ENCODE results near the gene MIOX. TPM values are rescaled to one million over a fixed set of nuclear protein-coding genes. Genes with fewer than 3 reads are reported as not detected.

Gene MIOX
- total RNA-seq, 1 experiment from 2014 or later, result not detected

DNA sequence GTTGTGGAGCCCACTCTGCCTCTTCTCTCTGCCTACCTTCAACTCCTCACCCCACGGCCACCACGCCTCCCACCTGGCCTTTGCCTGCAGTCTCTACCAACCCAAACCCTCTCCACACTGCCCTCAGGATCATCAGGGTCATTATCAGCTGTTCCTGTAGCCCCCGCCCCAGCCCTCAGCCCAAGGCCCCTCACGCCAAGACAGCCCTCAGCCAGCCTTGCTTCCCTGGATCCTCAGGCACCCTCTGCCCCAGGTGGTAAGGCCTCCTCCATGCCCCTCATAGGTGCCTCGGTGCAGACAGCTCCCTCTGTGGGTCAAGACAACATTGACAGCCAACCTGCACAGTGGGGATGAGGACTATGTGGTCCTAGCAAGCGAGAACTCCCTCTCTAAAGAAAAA, 13.6 kb upstream of the MIOX start:
- no peak for DNase-seq (ENCODE audit: low read depth)

DNA sequence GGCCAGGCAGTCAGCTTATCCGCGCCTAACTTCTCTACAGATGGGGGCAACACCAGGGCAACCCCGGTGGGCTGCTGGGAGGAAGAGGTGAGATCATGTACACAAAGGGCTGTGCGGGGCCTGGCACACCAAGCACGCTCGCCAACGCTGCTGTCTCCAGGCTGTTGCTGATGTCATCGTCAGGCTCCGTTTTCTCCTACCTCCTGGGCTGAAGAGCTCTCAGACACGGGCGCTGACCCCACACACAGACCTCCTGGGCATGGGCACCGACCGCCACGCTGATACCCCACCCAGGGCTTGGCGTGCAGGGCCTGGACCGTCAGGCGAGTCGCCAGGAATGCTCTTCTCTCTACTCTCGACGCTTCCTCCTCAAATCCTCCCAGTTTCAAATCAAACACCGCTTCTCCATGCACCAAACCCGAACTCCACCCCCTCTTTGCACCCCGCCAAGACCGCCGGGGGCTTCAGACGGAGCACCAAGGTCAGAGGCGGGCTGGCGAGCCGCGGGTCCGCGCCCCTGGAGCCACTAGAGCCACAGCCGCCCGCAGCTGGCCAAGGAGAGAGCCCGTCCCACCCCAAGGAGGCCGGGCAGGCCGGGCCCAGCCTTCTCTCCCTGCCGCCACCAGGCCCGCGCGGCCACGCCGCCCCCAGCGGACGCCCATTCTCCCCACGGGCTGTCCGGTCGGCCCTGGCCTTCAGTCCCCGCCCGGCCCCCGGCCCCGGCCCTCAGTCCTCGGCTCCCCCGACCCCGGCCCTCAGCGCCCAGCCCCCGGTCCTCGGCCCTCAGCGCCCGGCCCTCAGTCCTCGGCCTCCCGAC, 12.6 kb upstream of the MIOX start:
- DNase-seq (ENCODE audit: low read depth), result peak; percentile 66

DNA sequence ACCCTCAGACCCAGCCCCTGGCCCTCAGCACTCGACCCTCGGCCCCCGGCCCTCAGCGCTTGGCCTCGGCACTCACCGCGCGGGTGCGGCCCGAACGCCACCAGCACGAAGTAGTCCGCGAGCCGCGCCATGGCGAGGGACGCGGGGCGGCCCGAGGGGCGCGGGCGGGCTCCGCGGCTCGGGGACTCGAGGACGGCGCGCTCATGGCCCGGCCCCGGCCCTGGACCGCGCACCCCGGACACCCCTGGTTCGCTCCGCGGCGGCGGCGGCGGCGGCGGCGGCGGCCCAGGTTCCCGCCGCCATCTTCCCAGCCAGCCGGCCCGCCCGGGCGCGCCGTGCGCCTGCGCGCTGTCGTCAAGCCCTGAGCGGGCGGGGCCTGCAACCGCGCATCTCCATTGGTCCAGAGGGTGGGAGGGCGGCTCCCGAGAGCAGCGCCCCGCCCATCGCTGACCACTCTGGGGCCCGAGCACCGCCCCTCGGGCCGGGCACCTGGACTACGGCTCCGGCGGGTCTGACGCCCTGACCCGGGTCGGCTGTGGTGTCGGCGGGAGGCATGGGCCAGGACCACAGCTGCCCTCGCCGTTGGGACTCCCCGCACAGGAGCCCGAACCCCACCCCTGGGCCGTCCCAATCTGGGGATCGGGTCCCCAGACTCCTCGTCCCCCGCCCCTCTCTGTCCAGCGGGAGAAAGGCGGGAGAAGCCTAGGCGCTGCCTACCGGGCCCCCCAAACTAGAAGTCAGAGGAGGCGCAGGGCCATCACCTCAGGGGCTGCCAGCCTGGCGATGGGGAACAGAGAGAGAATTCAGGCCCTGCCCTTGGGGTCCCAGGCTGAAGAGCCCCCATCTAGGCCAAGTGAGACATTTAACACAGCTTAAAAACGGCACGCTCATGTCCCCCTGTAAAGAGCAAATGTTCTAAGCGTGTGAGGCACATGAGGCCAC, 11.7 kb upstream of the MIOX start, which contains the start of gene SBF1:
SBF1 (minus strand) TSS at position 326 of the 942 bp plus-strand sequence; CDS start at position 131, 195 bp downstream.
- peak; percentile 94 for DNase-seq (ENCODE audit: low read depth)

DNA sequence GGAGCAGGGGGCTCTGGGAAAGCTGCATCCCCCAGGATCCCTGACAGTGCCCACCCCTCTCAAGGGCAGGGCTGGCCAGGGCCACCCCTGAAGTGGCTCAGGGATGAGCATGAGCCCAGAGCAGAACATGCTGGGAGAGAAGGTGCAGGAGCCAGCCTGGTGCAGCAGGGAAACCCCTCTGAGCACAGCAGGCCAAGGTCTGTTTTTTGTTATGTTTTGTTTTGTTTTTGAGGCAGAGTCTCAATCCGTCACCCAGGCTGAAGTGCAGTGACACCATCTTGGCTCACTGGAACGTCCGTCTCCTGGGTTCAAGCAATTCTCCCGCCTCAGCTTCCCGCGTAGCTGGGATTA, 11.0 kb upstream of the MIOX start:
- DNase-seq (ENCODE audit: low read depth), result no peak

DNA sequence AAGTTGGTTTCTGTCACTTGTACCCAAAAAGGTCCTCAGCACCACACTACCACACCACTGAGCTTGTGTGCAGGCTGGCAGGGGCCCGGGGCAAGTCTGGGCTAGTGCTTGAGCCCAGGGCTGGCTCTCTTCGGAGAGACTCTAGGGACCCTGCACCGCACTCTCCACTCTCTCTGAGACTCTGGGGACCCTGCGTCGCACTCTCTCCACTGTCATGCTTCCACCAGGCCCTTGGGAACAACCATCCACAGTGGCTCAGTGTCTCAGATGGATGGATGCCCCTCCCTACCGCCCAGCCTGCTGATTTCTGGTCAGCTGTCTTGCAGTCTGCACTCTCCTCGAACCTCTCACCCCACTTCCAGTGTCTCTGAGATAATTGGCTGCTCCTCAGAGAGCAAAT, 9.8 kb upstream of the MIOX start:
- DNase-seq (ENCODE audit: low read depth), result no peak

DNA sequence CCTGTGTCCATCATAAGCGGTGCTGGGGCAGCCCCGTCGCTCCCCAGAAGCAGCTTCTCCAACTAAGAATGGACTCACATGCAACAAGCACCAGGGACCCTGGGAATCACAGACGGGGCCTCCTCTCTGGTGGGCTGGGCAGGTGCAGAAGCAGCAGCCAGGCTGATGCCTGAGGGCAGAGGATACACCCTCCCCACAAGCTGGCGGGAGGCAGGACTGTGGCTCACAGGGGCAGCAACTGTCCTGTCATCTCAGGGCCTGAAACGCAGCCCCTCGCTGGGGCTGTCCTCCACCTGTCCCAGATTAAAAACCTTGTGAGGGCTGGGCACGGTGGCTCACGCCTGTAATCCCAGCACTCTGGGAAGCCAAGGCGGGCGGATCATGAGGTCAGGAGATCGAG, 8.7 kb upstream of the MIOX start:
- DNase-seq (ENCODE audit: low read depth), result no peak

DNA sequence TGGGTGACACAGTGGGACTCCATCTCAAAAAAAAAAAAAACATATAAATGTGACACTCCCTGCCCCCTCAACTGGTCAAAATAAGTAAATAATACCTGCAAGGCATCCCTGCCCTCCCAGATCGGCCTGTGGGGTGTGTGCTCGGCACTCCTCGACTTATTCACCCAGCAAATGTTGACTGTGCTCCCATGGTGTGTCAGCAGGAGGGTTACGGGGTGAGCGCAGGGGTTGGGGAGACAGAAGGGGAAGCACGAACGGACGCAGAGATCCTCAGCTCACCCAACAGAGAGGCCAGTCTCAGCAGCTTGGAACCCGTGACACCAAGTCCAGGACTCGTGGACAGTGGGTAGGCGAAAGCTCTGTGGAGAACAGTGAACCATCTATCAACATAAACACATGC, 6.9 kb upstream of the MIOX start:
- no peak for DNase-seq (ENCODE audit: low read depth)

DNA sequence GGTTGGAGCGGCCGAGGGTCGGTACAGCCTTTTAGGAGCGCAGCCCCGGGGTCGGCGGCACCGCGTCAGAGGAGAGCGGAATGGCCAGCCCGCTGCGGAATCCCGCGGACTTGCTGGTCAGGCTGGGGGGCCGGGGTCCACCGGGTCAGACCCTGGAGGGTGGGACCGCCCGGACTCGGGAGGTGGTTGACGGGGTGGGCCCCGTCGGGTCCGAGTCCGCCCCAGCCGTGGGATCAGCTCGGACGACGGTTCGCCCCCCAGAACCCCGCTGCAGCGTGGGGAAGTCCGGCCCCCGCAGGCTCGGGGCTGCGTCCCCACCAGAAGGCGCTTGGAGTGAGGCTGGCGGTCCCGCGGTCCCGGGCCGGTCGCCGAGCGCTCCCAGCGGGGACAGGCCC, 5.6 kb upstream of the MIOX start:
- DNase-seq (ENCODE audit: low read depth), result no peak

DNA sequence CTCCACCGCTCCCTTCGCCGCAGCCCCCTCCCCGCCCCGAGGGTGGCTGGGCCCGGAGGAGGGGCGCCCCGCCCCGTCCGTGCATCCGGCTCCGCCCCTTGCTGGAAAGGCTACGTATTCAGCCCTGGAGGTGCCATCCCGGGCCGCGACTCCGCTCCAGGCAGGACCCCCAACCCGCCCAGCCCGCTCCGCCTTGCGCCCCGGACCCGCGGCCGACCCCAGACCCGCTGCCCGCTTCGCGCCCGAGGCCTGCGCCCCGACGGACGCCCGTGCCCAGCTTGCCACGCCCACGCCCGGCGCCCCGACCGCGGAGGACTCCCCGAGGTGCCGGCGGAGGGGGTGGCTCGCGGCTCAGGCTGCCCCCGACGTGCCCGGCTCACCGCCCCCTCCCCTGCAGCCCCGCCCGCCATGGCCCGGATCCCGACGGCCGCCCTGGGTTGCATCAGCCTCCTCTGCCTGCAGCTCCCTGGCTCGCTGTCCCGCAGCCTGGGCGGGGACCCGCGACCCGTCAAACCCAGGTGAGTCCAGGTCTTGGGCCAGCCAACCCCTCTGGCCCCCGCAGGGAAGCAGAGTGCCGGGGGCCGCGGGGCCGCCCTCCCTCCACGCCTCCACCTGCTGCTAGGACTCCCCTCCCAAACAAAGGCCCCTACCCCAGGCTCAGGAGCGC, 5.1 kb upstream of the MIOX start, which contains the start of gene ADM2:
ADM2 (plus strand) TSS at position 104 of the 667 bp plus-strand sequence; CDS start at position 409, 305 bp downstream.
- no peak for DNase-seq (ENCODE audit: low read depth)

DNA sequence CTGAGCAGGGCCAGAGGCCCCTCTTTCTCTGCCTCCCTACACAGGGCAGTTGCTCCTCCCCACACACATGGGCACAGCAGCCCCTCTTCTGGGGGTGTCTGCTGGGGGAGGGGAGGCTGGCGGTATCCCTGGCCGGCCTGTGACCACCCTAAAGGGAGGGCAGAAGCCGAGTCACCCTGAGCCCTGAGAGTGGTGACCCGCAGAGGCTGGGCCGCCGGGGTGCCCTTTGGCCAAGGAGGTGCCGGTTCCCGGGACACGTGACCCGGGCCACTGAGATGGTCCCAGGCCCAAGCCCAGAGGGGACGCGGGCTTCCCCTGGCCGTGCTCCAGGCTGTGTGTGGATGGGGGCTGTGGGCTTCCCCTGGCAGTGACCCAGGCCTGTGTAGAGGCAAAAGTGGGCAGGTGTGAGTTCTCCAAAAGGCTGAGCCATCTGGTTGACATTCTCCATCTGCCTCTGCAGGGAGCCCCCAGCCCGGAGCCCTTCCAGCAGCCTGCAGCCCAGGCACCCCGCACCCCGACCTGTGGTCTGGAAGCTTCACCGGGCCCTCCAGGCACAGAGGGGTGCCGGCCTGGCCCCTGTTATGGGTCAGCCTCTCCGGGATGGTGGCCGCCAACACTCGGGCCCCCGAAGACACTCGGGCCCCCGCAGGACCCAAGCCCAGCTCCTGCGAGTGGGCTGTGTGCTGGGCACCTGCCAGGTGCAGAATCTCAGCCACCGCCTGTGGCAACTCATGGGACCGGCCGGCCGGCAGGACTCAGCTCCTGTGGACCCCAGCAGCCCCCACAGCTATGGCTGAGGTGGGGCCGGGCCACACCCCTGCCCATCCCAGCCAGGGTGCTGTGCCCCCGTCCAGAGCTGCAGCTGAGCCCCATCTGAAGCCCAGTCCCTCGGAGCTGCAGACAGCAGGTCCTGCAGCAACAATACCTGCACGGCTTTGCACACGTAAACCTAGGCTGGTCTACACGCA, 4.3 kb upstream of the MIOX start:
- DNase-seq (ENCODE audit: low read depth), result no peak

DNA sequence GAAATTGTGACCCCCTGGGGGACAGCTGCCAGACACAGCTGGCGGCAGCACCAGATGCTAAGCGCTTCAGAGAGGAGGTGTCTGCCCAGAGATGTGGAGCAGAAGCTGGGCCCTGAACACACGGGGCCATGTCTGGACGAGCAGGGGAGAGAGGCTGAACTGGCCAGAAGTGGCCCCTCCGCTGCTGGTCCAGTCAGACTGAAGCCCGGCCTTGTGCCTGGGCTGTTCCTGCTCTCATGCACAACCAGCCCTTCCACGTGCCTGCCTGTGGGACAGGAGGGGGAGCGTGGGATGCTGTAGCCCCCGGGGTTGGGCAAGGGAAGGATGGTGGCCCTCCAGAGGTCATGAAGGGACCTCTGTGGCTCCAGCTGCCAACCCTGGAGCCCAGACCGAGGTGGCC, 3.6 kb upstream of the MIOX start:
- DNase-seq (ENCODE audit: low read depth), result no peak

DNA sequence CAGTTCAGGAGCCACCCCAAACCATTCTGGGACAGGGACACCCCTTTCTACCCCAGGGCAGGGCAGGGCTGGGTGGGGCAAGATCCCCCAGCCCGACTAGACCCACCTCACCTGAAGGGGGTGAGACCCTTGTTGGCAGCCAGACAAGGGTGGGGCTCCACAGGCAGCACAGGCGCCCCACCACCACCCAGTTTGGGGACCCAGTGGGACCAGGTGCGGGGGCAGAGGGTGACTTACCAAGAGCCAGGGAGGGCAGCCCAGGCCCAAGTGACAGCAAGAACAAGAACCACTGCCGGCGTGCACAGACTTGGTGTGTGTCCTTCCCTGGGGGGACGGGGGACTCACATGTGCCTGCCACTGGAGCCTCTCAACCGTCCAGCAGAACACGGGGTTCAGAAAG, 3.1 kb upstream of the MIOX start:
- DNase-seq (ENCODE audit: low read depth), result no peak

DNA sequence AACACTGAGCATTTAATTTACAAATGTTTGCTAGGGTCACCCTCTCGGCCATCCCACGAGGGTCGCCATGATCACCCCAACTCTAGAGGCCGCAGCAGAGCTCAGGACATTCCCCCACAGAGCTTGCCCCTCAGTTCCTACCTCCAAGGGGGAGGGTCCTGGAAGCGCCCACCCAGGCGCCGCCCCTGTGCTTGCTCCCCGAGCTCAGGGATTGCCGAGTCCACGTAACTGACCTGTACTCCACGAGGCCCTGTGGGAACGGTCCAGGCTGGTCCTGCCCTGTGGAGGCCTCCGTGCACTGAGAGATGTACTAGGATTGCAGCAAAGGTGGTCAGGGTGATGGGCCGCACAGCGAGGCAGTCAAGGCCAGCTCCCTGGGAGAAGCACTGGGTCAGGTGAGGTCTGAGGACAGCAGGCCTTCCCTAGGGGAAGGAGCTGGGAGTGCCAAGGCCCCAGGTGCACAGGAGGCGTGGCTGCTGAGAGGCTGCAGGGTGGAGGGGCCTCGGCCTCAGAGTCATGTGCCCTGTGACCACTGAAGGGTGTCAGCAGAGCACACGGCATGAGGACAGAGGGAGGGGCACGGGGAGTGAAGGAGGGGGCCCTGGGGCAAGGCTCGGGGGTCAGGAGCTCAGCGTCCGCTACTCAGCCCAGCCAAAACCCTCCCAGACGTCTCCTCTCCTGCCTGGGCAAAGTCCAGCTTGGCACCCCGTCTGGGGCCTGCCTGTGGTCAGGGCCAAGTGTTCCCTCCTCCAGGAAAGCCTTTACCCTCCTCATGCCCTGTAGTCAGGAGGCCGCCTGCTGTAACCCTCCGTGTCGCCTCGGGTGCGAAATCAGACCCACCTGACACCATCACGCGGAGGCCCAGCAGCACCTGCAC, 2.4 kb upstream of the MIOX start:
- no peak for DNase-seq (ENCODE audit: low read depth)

DNA sequence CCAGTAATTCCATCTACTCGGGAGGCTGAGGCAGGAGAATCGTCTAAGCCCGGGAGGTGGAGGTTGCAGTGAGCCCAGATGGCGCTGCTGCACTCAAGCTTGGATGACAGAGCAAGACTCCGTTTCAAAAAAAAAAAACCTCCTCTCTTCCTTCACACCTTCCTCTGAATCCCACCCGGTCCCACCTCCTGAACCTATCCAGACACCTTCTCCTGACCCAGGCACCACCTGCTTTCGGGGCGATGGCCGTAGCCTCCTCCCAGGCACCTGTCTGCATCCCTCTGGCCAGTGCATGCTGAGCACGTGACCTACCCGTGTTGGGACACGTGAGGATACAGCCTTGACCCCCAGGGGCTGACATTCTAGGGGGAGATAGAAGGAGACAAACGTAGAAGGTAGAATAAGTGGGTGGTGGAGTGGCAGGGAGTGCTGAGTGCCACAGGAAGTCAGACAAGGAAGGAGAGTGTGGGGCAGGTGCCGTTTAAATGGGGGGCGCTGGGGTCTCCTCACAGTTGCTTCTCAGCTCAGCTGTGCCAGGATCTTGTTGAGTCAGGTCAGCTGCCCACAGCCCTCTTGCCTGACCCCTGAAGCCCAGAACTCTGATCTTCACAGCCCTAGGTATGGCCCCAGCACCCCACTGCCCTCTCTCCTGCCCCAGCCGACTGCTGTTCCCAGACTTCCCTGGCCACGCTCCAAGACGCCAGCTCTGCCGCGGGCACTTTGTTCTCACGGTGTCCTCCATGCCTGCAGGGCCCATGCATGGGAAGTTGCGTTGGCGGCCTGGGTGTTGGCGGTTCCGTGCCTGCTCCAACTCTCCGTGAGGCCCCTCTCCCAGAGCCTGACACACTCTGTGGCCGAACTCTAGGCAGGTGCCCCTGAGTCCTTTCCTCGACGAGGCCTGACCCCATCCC, 1.2 kb upstream of the MIOX start:
- DNase-seq (ENCODE audit: low read depth), result peak; percentile 59

DNA sequence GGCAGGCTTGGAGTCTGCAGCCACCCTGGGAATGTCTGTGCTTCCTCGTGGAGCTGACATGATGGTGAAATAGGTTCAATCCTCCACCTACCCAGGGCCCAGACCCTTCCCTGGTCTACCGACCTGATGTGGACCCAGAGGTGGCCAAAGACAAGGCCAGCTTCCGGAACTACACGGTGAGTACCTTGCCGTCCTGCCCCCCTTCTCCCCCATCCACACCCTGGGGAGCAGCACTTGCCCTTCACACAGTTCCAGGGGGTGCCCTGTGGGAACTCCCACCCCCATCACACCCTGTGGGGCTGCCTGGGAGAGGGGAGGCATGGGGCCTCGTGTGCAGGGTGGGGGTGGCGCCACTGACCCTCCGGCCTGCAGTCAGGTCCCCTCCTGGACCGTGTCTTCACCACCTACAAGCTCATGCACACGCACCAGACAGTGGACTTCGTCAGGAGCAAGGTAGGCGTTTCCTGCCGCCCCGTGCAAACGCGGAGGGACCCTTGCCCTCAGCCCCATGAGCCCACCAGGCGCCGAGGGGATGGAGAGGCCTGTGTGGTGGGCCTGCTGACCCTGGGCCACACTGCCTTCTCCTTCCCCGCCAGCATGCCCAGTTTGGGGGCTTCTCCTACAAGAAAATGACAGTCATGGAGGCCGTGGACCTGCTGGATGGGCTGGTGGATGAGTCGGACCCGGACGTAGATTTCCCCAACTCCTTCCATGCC, 789 bp downstream of the MIOX start:
- DNase-seq (ENCODE audit: low read depth), result no peak

DNA sequence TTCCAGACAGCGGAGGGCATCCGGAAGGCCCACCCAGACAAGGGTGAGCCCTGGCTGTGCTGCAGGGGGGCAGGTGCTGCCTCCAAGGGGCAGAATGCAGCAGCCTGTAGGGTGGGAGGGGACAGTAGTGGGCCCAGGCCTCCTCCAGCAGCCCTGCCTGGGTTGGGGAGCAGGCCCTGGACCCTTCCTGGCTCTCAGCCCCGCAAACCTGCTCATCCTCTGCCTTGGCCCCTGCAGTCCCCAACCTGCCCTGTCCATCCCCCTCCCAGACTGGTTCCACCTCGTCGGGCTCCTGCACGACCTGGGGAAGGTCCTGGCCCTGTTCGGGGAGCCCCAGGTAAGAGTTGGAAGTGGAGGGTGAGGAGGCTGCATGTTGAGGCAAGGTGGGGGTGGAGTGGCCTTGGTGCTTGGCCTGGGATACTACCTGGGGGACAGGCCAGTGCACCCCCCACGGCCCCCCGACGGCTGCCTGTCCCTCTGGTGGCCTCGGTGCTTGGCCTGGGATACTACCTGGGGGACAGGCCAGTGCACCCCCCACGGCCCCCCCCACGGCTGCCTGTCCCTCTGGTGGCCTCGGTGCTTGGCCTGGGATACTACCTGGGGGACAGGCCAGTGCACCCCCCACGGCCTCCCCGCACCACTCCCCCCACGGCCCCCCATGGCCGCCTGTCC, 1.5 kb downstream of the MIOX start:
- DNase-seq (ENCODE audit: low read depth), result no peak

DNA sequence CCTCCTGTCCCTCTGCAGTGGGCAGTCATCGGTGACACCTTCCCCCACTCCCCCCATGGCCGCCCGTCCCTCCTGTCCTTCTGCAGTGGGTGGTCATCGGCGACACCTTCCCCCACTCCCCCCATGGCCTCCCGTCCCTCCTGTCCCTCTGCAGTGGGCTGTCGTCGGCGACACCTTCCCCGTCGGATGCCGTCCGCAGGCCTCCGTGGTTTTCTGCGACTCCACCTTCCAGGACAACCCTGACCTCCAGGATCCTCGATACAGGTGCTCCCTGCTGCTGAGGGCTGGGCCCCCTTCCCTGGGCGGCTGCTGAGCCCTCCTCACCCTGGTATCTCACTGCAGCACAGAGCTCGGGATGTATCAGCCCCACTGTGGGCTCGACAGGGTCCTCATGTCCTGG, 2.2 kb downstream of the MIOX start:
- peak; percentile 0 for DNase-seq (ENCODE audit: low read depth)

Measured in Daoy (cell line).